Neural cell (in vitro differentiated cells): ENCODE measurements around the gene SBK3.

Experiments used
- EP300 ChIP-seq: fragments of 450-650 bp; conservative IDR thresholded peaks from 2 replicates; pipeline ENCODE4 v1.6.1; 2014; ENCODE audit warnings: antibody characterized with exemption, mild to moderate bottlenecking, moderate library complexity; ENCODE audit not compliant: poor library complexity, severe bottlenecking
- REST ChIP-seq: IDR thresholded peaks from 2 replicates; pipeline ENCODE4 v1.6.1; 2012; ENCODE audit warnings: borderline replicate concordance

GRCh38 chr19:55503157-55503501 lies 42.2 kb downstream of the SBK3 start:
- TF ChIP-seq REST (no peak), EP300 (no peak)
